Endothelial cell of umbilical vein (primary cell): ENCODE results near the gene KRT33A. TPM values are rescaled to one million over a fixed set of nuclear protein-coding genes. Genes with fewer than 3 reads are reported as not detected.

ENCODE experiments used
- BruUV-seq: library from RNA; stranded (reverse); fragments of 400-500 nt; replicated peaks from 2 replicates; lab custom pipeline; 2021; lab: Mats Ljungman, UMichigan
- CTCF ChIA-PET: fragments of 300-600, 350-600 bp; sonication (Branson Sonifier 250); formaldehyde crosslinking; loops from one replicate; lab custom pipeline; 2021; ENCODE audit warnings: antibody characterized with exemption, inconsistent platforms; lab: Charles Lee
- POLR2A ChIA-PET: fragments of 300-600, 350-600 bp; sonication (Branson Sonifier 250); formaldehyde crosslinking; loops from one replicate; lab custom pipeline; 2021; ENCODE audit warnings: antibody characterized with exemption, inconsistent platforms; lab: Charles Lee
- DNase-seq: peaks from one replicate; pipeline ENCODE4 v3.0.0-alpha.2; 2011; ENCODE audit warnings: low read depth, low spot score
- FAIRE-seq: peaks from 2 replicates; lab custom pipeline; 2011; peaks lifted over from hg19 to GRCh38; lab: Jason Lieb, UNC
- H2AFZ ChIP-seq: 2 replicates; pipeline ENCODE4 v1.6.0; 2012; ENCODE audit warnings: low read depth, low read length, control low read depth, inconsistent platforms
- H3K27ac ChIP-seq: 2 replicates; pipeline ENCODE4 v1.5.1; 2011; ENCODE audit warnings: low read depth, mild to moderate bottlenecking, control low read depth, low read length, moderate library complexity; ENCODE audit not compliant: insufficient read depth
- H3K27me3 ChIP-seq, 2 experiments: 2 replicates each; pipeline versions ENCODE4 v1.6.0 to v1.6.1; 2011; ENCODE audit warnings: low read length in 2 of 2, mixed read lengths in 1 of 2; ENCODE audit not compliant: control insufficient read depth in 2 of 2, insufficient read depth in 2 of 2
- H3K36me3 ChIP-seq, 2 experiments: 2 replicates in 1 of 2; 3 replicates in 1 of 2; pipeline ENCODE4 v1.5.1; 2011; ENCODE audit warnings: low read length in 2 of 2, mild to moderate bottlenecking in 1 of 2, moderate library complexity in 1 of 2; ENCODE audit not compliant: control insufficient read depth in 2 of 2, insufficient read depth in 2 of 2; ENCODE audit errors: extremely low read depth in 1 of 2
- H3K4me1 ChIP-seq: 3 replicates; pipeline ENCODE4 v1.5.1; 2011; ENCODE audit warnings: mild to moderate bottlenecking, low read length; ENCODE audit not compliant: control insufficient read depth, insufficient read depth; ENCODE audit errors: extremely low read depth
- H3K4me2 ChIP-seq: 2 replicates; pipeline ENCODE4 v1.6.1; 2011; ENCODE audit warnings: low read length, control low read depth, mixed read lengths; ENCODE audit not compliant: insufficient read depth
- H3K4me3 ChIP-seq, 3 experiments: fragments of 200-600 bp in 1 of 3; sonication (generic), shearing (Covaris generic) in 1 of 3; replicated peaks in 1 of 3; 2 replicates each; pipeline ENCODE4 v1.5.1; 2011 to 2016; ENCODE audit warnings: control low read depth in 3 of 3, low read length in 3 of 3, mild to moderate bottlenecking in 2 of 3, inconsistent platforms in 1 of 3, low read depth in 1 of 3, moderate library complexity in 1 of 3; ENCODE audit not compliant: insufficient read depth in 1 of 3
- H3K79me2 ChIP-seq: 2 replicates; pipeline ENCODE4 v1.6.0; 2012; ENCODE audit warnings: low read length, inconsistent platforms; ENCODE audit not compliant: control insufficient read depth, insufficient read depth
- H3K9ac ChIP-seq: replicated peaks from 2 replicates; pipeline ENCODE3; 2011; ENCODE audit warnings: low read length, control low read depth; ENCODE audit not compliant: insufficient read depth; ENCODE audit errors: extremely low read depth
- H3K9me1 ChIP-seq: replicated peaks from 3 replicates; pipeline ENCODE4 v1.6.0; 2011; ENCODE audit warnings: mild to moderate bottlenecking, low read length; ENCODE audit not compliant: control insufficient read depth, insufficient read depth; ENCODE audit errors: extremely low read depth
- H3K9me3 ChIP-seq: replicated peaks from 2 replicates; pipeline ENCODE4 v1.5.1; 2012; ENCODE audit warnings: low read length, inconsistent platforms; ENCODE audit not compliant: control insufficient read depth, insufficient read depth
- H4K20me1 ChIP-seq: replicated peaks from 2 replicates; pipeline ENCODE3; 2011; ENCODE audit warnings: mild to moderate bottlenecking, low read length; ENCODE audit not compliant: control insufficient read depth, insufficient read depth; ENCODE audit errors: extremely low read depth
- EZH2 ChIP-seq: IDR thresholded peaks from 2 replicates; pipeline ENCODE4 v1.6.1; 2012; ENCODE audit warnings: borderline replicate concordance, low read depth, mild to moderate bottlenecking, moderate library complexity, low read length, inconsistent platforms; ENCODE audit not compliant: severe bottlenecking
- FOS ChIP-seq: IDR thresholded peaks from 2 replicates; pipeline ENCODE4 v1.6.1; 2011; ENCODE audit warnings: mild to moderate bottlenecking, low read length, moderate library complexity, borderline replicate concordance; ENCODE audit not compliant: insufficient read depth
- GATA2 ChIP-seq: IDR thresholded peaks from 2 replicates; pipeline ENCODE4 v1.7.0; 2011; ENCODE audit warnings: low read depth, mild to moderate bottlenecking, moderate library complexity, mixed read lengths, low read length; ENCODE audit not compliant: insufficient read length, insufficient read depth
- JUN ChIP-seq: IDR thresholded peaks from 2 replicates; pipeline ENCODE4 v1.6.1; 2011; ENCODE audit warnings: borderline replicate concordance, low read depth; ENCODE audit not compliant: insufficient read length, insufficient read depth
- MAX ChIP-seq: IDR thresholded peaks from 2 replicates; pipeline ENCODE4 v1.6.1; 2011; ENCODE audit not compliant: insufficient read depth, insufficient read length
- MYC ChIP-seq: IDR thresholded peaks from one replicate; pipeline ENCODE4 v1.6.1; 2011; ENCODE audit warnings: mild to moderate bottlenecking, low read depth, low read length
- POLR2A ChIP-seq: IDR thresholded peaks from 2 replicates; pipeline ENCODE4 v1.6.1; 2012; ENCODE audit warnings: low read depth, mild to moderate bottlenecking, control low read depth, low read length
- POLR2AphosphoS5 ChIP-seq: IDR thresholded peaks from 2 replicates; pipeline ENCODE4 v1.6.1; 2012; ENCODE audit warnings: low read depth, mild to moderate bottlenecking, control low read depth, low read length, moderate library complexity; ENCODE audit not compliant: insufficient read depth
- dilution Hi-C: fragments of 300-500 bp; cut with MboI; formaldehyde crosslinking; loops from one replicate; pipeline ENCODE4 v1.15.0; 2019; ENCODE audit warnings: low sequenced_read_pairs; ENCODE audit not compliant: extremely low pct_ligation_motif_present
- intact Hi-C: fragments of 100-400 bp; cut with micrococcal nuclease; formaldehyde crosslinking; loops from one replicate; pipeline ENCODE4 v1.10.0; 2022
- polyA plus RNA-seq, 4 experiments: library from polyadenylated mRNA; depleted of rRNA in 3 of 4; stranded (reverse) in 3 of 4; unstranded in 1 of 4; fragments of >200 nt; gene quantifications; 2 replicates each; pipeline versions ENCODE4 v1.2.1 to v1.2.3, GENCODE V29; 2011 to 2012; ENCODE audit warnings: missing spikeins in 1 of 4
- total RNA-seq: library from RNA; stranded (reverse); gene quantifications from 2 replicates; pipeline ENCODE4 v1.2.3, GENCODE V29; 2021
- TF ChIP-seq, protein P1 (sequence below), 2 donors: IDR thresholded peaks; 1 replicate in 1 of 2; 2 replicates in 1 of 2; pipeline ENCODE4 v1.5.1; 2011; ENCODE audit warnings: low read length in 2 of 2, mild to moderate bottlenecking in 2 of 2, moderate library complexity in 2 of 2, control low read depth in 1 of 2, inconsistent platforms in 1 of 2, low read depth in 1 of 2; ENCODE audit not compliant: insufficient read depth in 1 of 2; ENCODE audit errors: extremely low read depth in 1 of 2

KRT33A gene
- total and polyA plus RNA-seq, 2 donors (not counting 3 experiments of a cell fraction or from before 2014, with no cell fraction given) = not detected

DNA sequence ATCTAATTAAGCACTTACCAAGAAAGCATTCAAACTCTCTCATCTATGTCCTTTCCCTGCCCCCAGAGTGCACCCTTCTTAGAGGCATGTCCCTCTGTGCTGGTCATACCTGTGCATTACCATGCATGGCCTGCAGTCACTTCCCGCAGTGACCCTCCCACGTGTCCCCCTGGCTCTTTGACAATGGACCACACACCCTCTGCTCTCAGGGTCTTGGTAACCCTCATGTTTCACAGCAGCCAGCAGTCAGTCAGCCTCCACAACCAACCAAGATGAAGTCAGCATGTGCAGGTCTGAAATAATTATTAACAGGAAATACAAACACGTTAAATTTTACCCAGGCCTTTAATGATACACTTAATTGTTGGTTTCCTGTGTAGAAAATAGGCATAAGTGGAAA is 10.1 kb downstream of the KRT33A start:
- Histone ChIP-seq H3K4me3 (no peak overlapping the region), H3K27ac (no peak overlapping the region), H3K4me2 (no peak overlapping the region), H3K36me3 (no peaks in the 10 kb centered on the region), H3K9me1 (no peaks in the 10 kb centered on the region), H3K4me1 (no peaks in the 10 kb centered on the region), H3K79me2 (no peaks in the 10 kb centered on the region), H3K27me3 (no peaks in the 10 kb centered on the region), H4K20me1 (no peaks in the 10 kb centered on the region), H2AFZ (no peak overlapping the region), H3K9ac (no peak overlapping the region), H3K9me3 (no peaks in the 10 kb centered on the region)
- ChIA-PET CTCF (interaction anchor here (0.8 to 1.5 kb wide), 2 partner anchors 9 to 11 kb away, joined by 3 to 4 read pairs; no protein-coding TSS in a partner anchor), POLR2A (no interaction called here)
- FAIRE-seq = no peak
- no peak for DNase-seq
- TF ChIP-seq, protein P1, sequence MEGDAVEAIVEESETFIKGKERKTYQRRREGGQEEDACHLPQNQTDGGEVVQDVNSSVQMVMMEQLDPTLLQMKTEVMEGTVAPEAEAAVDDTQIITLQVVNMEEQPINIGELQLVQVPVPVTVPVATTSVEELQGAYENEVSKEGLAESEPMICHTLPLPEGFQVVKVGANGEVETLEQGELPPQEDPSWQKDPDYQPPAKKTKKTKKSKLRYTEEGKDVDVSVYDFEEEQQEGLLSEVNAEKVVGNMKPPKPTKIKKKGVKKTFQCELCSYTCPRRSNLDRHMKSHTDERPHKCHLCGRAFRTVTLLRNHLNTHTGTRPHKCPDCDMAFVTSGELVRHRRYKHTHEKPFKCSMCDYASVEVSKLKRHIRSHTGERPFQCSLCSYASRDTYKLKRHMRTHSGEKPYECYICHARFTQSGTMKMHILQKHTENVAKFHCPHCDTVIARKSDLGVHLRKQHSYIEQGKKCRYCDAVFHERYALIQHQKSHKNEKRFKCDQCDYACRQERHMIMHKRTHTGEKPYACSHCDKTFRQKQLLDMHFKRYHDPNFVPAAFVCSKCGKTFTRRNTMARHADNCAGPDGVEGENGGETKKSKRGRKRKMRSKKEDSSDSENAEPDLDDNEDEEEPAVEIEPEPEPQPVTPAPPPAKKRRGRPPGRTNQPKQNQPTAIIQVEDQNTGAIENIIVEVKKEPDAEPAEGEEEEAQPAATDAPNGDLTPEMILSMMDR (IDR thresholded peaks at IDR 0.05; ENCODE audit: extremely low read depth in 1 of 2, insufficient read depth in 1 of 2, low read depth in 1 of 2, low read length in 2 of 2) = no peak
- TF ChIP-seq POLR2A (no peak), JUN (no peak), MYC (no peak), GATA2 (no peak), POLR2AphosphoS5 (no peak), EZH2 (no peak), FOS (no peak), MAX (no peak)
- dilution Hi-C loops (no loop called here), intact Hi-C loops (no loop called here)
- no TSS peak for BruUV-seq
